ENCODE results near the gene KCNN4.
"Not testable (repeated sequence)": the region's sequence is repeated elsewhere in the genome, so short reads cannot be mapped to it uniquely, and the experiment has no call there.

Gene KCNN4

GRCh38 chr19:43780706-43781525, at the start of gene KCNN4:
KCNN4 (minus strand) TSS chr19:43780973; CDS start chr19:43780861, 112 bp downstream.
- H3K4me3 Mint-ChIP-seq: peak within 1 kb of the TSS; percentile 80
- CTCF ChIA-PET: interaction anchor here (1.3 to 11.0 kb wide), 7 partner anchors 11 to 186 kb away, joined by 3 to 162 read pairs (median 4); no protein-coding TSS in a partner anchor
- H3K27me3 Mint-ChIP-seq: no peaks in the 10 kb centered on the region
- peak; percentile 77 for DNase-seq
- H3K9me3 Mint-ChIP-seq: no peaks in the 10 kb centered on the region
- peaks cover 88% of the 10 kb centered on the region for H3K4me1 Mint-ChIP-seq
- H3K27ac Mint-ChIP-seq: peak within 1 kb of the TSS; percentile 83
- peaks cover 11% of the 10 kb centered on the region for H3K36me3 Mint-ChIP-seq

- Mint-ChIP-seq H3K4me3 (peak within 1 kb of the TSS; percentile 84), H3K4me1 (peaks cover 22% of the 10 kb centered on the region), H3K27me3 (peaks cover 16% of the 10 kb centered on the region), H3K36me3 (peaks cover 36% of the 10 kb centered on the region), H3K27ac (peak within 1 kb of the TSS; percentile 55), H3K9me3 (peaks cover 23% of the 10 kb centered on the region)
- DNase-seq: peak; percentile 89
- CTCF ChIA-PET: interaction anchor here (0.6 kb wide), 1 partner anchor 157 kb away, joined by 3 read pairs; the partner anchor contains the start of gene PLAUR
Measured at GRCh38 chr19:43826787-43827754, 46.3 kb upstream of the KCNN4 start, which contains the start of gene ZNF283. ZNF283 (plus strand) TSS chr19:43827321; CDS start chr19:43833505, 6,184 bp downstream.

GRCh38 chr19:43824572-43824971, 43.8 kb upstream of the KCNN4 start:
- H3K27ac Mint-ChIP-seq, CTCF ChIA-PET, H3K4me3 Mint-ChIP-seq, DNase-seq: not testable (repeated sequence)
- Mint-ChIP-seq H3K4me1 (peaks cover 33% of the 10 kb centered on the region), H3K36me3 (peaks cover 21% of the 10 kb centered on the region), H3K27me3 (peaks cover 37% of the 10 kb centered on the region), H3K9me3 (peaks cover 30% of the 10 kb centered on the region)

GRCh38 chr19:43823856-43824255, 43.1 kb upstream of the KCNN4 start:
- H3K4me1 Mint-ChIP-seq: peaks cover 33% of the 10 kb centered on the region
- peaks cover 30% of the 10 kb centered on the region for H3K9me3 Mint-ChIP-seq
- CTCF ChIA-PET, DNase-seq, H3K27ac Mint-ChIP-seq, H3K4me3 Mint-ChIP-seq: not testable (repeated sequence)
- peaks cover 16% of the 10 kb centered on the region for H3K36me3 Mint-ChIP-seq
- peaks cover 43% of the 10 kb centered on the region for H3K27me3 Mint-ChIP-seq

DNA sequence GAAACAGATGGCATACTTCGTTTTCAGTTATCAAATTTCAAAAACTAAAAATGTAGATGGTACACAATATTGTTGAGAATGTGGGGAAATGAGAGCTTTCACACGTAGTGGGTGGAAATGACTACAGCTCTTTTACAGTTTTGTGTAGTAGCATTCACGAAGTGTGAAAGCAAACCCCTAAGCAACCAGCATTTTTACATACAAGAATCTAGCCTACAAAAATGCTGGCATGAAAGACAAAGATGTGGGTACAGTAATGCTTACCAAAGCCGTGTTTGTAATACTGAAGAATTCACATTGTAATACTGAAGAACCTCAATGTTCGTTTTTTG, 40.1 kb upstream of the KCNN4 start:
- peaks cover 35% of the 10 kb centered on the region for H3K27me3 Mint-ChIP-seq
- H3K36me3 Mint-ChIP-seq: no peaks in the 10 kb centered on the region
- no peak overlapping the region for H3K4me3 Mint-ChIP-seq
- peaks cover 27% of the 10 kb centered on the region for H3K9me3 Mint-ChIP-seq
- CTCF ChIA-PET: interaction anchor here (1.3 kb wide), 1 partner anchor 11 kb away, joined by 4 read pairs; no protein-coding TSS in a partner anchor
- H3K4me1 Mint-ChIP-seq: peaks cover 12% of the 10 kb centered on the region
- no peak overlapping the region for H3K27ac Mint-ChIP-seq
- no peak for DNase-seq

GRCh38 chr19:43820098-43820883, 39.5 kb upstream of the KCNN4 start:
- Mint-ChIP-seq H3K4me3 (peak overlapping the region; percentile 71), H3K27ac (no peak overlapping the region), H3K36me3 (no peaks in the 10 kb centered on the region), H3K9me3 (peaks cover 24% of the 10 kb centered on the region), H3K4me1 (peaks cover 10% of the 10 kb centered on the region), H3K27me3 (peaks cover 35% of the 10 kb centered on the region)
- DNase-seq: peak; percentile 32
- CTCF ChIA-PET: interaction anchor here (1.3 kb wide), 1 partner anchor 11 kb away, joined by 4 read pairs; no protein-coding TSS in a partner anchor

- CTCF ChIA-PET: no interaction called here
- no peak overlapping the region for H3K4me3 Mint-ChIP-seq
Measured at GRCh38 chr19:43818500-43818899, 37.7 kb upstream of the KCNN4 start.

DNA sequence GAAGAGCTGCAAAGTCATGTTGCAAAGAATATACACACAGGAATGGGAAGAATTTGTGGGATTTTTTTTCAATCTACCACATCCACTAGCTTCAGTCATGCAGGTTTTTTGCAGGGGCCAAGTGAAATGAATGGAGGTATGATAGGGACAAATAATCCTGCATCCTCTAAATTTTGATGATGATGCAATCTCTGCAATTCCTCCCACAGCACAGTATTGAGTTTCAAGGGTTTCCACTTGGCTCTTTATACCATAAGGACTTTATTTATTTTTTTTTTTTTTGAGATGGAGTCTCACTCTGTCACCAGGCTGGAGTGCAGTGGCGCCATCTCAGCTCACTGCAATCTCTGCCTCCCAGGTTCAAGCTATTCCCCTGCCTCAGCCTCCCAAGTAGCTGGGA, 36.7 kb upstream of the KCNN4 start:
- CTCF ChIA-PET, DNase-seq, H3K36me3 Mint-ChIP-seq, H3K4me3 Mint-ChIP-seq, H3K27ac Mint-ChIP-seq: not testable (repeated sequence)
- Mint-ChIP-seq H3K9me3 (peaks cover 17% of the 10 kb centered on the region), H3K27me3 (peaks cover 31% of the 10 kb centered on the region), H3K4me1 (peaks cover 10% of the 10 kb centered on the region)

More at GRCh38 chr19:43818500-43818899, 37.7 kb upstream of the KCNN4 start:
- no peak for DNase-seq
- peaks cover 10% of the 10 kb centered on the region for H3K4me1 Mint-ChIP-seq
- H3K27ac Mint-ChIP-seq: no peak overlapping the region
- H3K36me3 Mint-ChIP-seq: no peaks in the 10 kb centered on the region
- peaks cover 17% of the 10 kb centered on the region for H3K9me3 Mint-ChIP-seq
- H3K27me3 Mint-ChIP-seq: peaks cover 31% of the 10 kb centered on the region

DNA sequence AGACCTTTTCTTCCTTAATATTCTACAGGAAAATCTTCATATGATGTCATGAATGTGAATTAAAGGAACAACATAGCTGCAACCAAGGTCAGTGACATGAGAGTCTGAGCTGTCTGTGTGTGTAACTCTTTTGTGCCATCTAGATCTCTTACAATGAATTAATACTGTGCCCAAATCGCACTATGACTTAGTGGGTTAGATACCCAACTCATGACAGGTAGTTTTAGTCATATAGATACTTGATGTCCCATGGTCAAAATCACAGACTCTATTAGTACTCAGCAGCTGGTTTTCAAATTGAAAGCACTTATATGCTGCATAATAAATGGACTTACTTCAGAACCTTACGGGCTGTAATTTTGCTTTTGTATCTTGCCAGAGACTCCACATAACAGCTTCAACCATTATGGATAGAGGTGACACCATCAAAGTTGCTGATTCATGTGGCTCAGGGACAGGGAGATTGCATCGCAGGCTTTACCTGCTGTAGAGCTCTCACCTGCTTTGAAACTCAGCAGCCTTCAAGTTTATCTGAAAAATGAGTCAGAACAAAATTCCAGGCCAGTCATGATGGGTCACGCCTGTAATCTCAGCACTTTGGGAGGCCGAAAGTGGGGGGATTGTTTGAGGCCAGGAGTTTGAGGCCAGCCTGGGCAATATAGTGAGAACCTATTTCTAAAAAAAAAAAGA, 34.0 kb upstream of the KCNN4 start:
- CTCF ChIA-PET: no interaction called here
- H3K9me3 Mint-ChIP-seq: peaks cover 6% of the 10 kb centered on the region
- H3K27me3 Mint-ChIP-seq: peaks cover 21% of the 10 kb centered on the region
- no peak overlapping the region for H3K27ac Mint-ChIP-seq
- no peaks in the 10 kb centered on the region for H3K36me3 Mint-ChIP-seq
- peaks cover under 1% of the 10 kb centered on the region for H3K4me1 Mint-ChIP-seq
- no peak overlapping the region for H3K4me3 Mint-ChIP-seq
- DNase-seq: no peak

- CTCF ChIA-PET: interaction anchor here (1.9 kb wide), 1 partner anchor 66 kb away, joined by 4 read pairs; no protein-coding TSS in a partner anchor
- Mint-ChIP-seq H3K4me1 (no peaks in the 10 kb centered on the region), H3K9me3 (no peaks in the 10 kb centered on the region), H3K36me3 (no peaks in the 10 kb centered on the region), H3K4me3 (no peak overlapping the region), H3K27ac (no peak overlapping the region), H3K27me3 (peaks cover 11% of the 10 kb centered on the region)
- DNase-seq: no peak
Measured at GRCh38 chr19:43812688-43813087, 31.9 kb upstream of the KCNN4 start.

- H3K36me3 Mint-ChIP-seq: no peaks in the 10 kb centered on the region
- H3K4me1 Mint-ChIP-seq: no peaks in the 10 kb centered on the region
- DNase-seq: no peak
- no peak overlapping the region for H3K4me3 Mint-ChIP-seq
- no peaks in the 10 kb centered on the region for H3K9me3 Mint-ChIP-seq
- CTCF ChIA-PET: interaction anchor here (1.9 kb wide), 1 partner anchor 66 kb away, joined by 4 read pairs; no protein-coding TSS in a partner anchor
- H3K27me3 Mint-ChIP-seq: peaks cover 15% of the 10 kb centered on the region
- H3K27ac Mint-ChIP-seq: no peak overlapping the region
Measured at GRCh38 chr19:43812259-43812658, 31.5 kb upstream of the KCNN4 start.

GRCh38 chr19:43811837-43812236, 31.1 kb upstream of the KCNN4 start:
- H3K27ac Mint-ChIP-seq: no peak overlapping the region
- H3K36me3 Mint-ChIP-seq: no peaks in the 10 kb centered on the region
- H3K4me3 Mint-ChIP-seq: no peak overlapping the region
- no peak for DNase-seq
- H3K4me1 Mint-ChIP-seq: no peaks in the 10 kb centered on the region
- no peaks in the 10 kb centered on the region for H3K9me3 Mint-ChIP-seq
- CTCF ChIA-PET: interaction anchor here (0.7 to 1.9 kb wide), 3 partner anchors 66 to 365 kb away, joined by 3 to 4 read pairs (median 4); no protein-coding TSS in a partner anchor
- H3K27me3 Mint-ChIP-seq: peaks cover 18% of the 10 kb centered on the region

Measured in activated naive CD4-positive, alpha-beta T cell treated with anti-CD3 and anti-CD28 coated beads, Interleukin-2, amount 10 ng/mL, durations not matched to agents 7 days and 5 days (primary cell).